ENCODE measurements around the gene PER3. TPM values are rescaled to one million over a fixed set of nuclear protein-coding genes. Genes with fewer than 3 reads are reported as not detected.

PER3 gene
- total RNA-seq, 5 donors from 2014 or later (not counting 1 experiment from before 2014, with no cell fraction given), result 4.2 to 13.5 (median 7.4) TPM

DNA sequence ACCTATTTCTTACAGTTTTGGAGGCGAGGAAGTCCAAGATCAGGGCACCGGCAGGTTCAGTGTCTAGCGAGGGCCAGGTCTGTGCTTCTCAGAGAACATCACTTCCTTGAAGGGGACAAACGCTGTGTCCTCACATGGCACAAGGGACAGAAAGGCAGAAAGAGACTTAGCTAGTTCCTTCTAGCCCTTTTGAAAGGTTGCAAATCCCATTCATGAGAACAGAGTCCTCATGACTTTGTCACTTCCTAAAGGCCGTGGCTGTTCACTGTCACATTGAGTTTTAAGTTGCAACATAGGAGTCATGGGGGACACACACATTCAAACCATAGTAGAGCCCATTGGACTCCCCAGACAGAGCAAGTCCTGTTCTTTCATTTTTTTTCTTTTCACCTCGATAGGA, 27.4 kb downstream of the PER3 start:
- WGBS (ENCODE audit: insufficient coverage), result 83% methylated on average over 6 of the region's 6 CpGs
- no peak overlapping the region for H3K4me3 ChIP-seq (ENCODE audit: control insufficient read depth in 1 of 2, extremely low read depth in 1 of 2, low read length in 1 of 2)
- DNase-seq (no peak), ATAC-seq (replicated peaks in 1 of 4) (no peak)
- ChIA-PET POLR2A (no interaction called here), CTCF (no interaction called here)
- Mint-ChIP-seq H3K27ac (no peak overlapping the region), H3K9me3 (peaks cover 9 to 17% (median 13%) of the 10 kb centered on the region in 3 donors), H3K4me1 (no peaks in the 10 kb centered on the region), H3K27me3 (no peaks in the 10 kb centered on the region), H3K4me3 (no peak overlapping the region), H3K36me3 (peaks cover 45% of the 10 kb centered on the region)
- H3K27me3 ChIP-seq (replicated peaks in 1 of 2; ENCODE audit: control insufficient read depth in 2 of 2, extremely low read depth in 1 of 2, insufficient read depth in 2 of 2, low read length in 1 of 2), result no peaks in the 10 kb centered on the region
- H3K27ac ChIP-seq (ENCODE audit: low read length), result no peak overlapping the region
- H3K9me3 ChIP-seq, result peaks cover 2% of the 10 kb centered on the region
- H3K4me1 ChIP-seq (ENCODE audit: control insufficient read depth in 1 of 2, extremely low read depth in 1 of 2, insufficient read depth in 2 of 2, low read length in 2 of 2), result no peaks in the 10 kb centered on the region
- H3K36me3 ChIP-seq (ENCODE audit: control insufficient read depth in 2 of 2, extremely low read depth in 1 of 2, insufficient read depth in 1 of 2, low read length in 1 of 2), result peaks cover 0 to 24% of the 10 kb centered on the region in 2 donors

DNA sequence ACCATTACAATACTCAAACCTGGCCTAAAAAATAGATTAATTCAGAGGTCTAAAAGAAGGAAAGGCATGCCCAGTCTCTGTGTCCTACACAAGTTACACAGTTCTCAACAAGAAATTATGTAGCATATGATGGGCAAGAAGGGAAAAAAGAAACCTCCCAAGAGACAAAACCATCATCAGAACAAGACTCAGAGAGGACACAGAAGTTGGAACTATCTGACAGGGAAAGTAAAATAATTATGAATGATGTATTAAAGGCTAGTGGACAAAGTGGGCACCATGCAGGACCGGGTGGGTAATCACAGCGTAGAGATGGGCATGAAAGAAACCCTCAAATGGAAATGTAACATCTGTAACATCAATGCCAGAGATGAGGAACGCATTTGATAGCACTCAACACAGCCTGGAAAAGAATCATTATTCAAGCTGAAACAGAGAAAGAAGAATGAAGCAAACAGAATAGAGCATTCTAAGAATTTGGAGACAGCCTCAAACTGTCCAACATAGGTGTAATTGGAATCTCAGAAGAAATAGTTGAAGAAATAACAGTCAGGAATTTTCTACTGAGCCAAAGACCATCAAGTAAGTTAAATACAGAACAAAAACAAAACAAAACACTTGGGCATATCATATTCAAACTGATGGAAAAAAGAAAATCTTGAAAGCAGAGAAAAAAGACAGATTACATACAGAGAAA, 29.7 kb downstream of the PER3 start:
- no peak overlapping the region for H3K27ac ChIP-seq (ENCODE audit: low read length)
- no peaks in the 10 kb centered on the region for H3K4me1 ChIP-seq (ENCODE audit: control insufficient read depth in 1 of 2, extremely low read depth in 1 of 2, insufficient read depth in 2 of 2, low read length in 2 of 2)
- H3K36me3 Mint-ChIP-seq, result peaks cover 38% of the 10 kb centered on the region
- POLR2A ChIA-PET, result no interaction called here
- peaks cover 9 to 17% (median 13%) of the 10 kb centered on the region in 3 donors for H3K9me3 Mint-ChIP-seq
- H3K27me3 Mint-ChIP-seq, result no peaks in the 10 kb centered on the region
- H3K4me3 Mint-ChIP-seq, result no peak overlapping the region
- no peak for DNase-seq
- peaks cover 0 to 19% of the 10 kb centered on the region in 2 donors for H3K36me3 ChIP-seq (ENCODE audit: control insufficient read depth in 2 of 2, extremely low read depth in 1 of 2, insufficient read depth in 1 of 2, low read length in 1 of 2)
- peaks cover 2% of the 10 kb centered on the region for H3K9me3 ChIP-seq
- no peak for ATAC-seq (replicated peaks in 1 of 4)
- no peaks in the 10 kb centered on the region for H3K27me3 ChIP-seq (replicated peaks in 1 of 2; ENCODE audit: control insufficient read depth in 2 of 2, extremely low read depth in 1 of 2, insufficient read depth in 2 of 2, low read length in 1 of 2)
- CTCF ChIA-PET, result no interaction called here
- H3K4me3 ChIP-seq (ENCODE audit: control insufficient read depth in 1 of 2, extremely low read depth in 1 of 2, low read length in 1 of 2), result no peak overlapping the region
- H3K4me1 Mint-ChIP-seq, result no peaks in the 10 kb centered on the region
- H3K27ac Mint-ChIP-seq, result no peak overlapping the region
- 96% methylated on average over 3 of the region's 3 CpGs for WGBS (ENCODE audit: insufficient coverage)

DNA sequence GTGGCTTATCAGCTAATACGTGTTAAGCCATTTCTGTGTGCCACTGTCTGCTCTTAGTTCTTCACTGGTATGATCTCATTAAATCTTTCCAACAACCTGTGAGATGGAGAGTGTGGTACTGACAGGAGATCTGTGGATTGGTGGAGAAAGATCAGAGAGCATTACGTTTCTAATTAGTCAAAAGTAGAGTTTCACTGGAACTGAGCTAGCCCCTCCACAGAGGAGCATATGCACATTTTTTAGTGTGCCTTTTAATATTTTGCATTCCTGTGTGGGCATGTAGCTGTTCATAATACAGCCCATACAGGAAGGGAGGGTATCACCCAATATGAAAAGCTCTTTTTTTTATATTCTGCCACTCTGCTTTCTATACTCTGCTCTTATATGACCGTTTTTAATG, 37.2 kb downstream of the PER3 start:
- peaks cover 36% of the 10 kb centered on the region for H3K36me3 Mint-ChIP-seq
- H3K27ac Mint-ChIP-seq, result no peak overlapping the region
- H3K27ac ChIP-seq (ENCODE audit: low read length), result no peak overlapping the region
- peaks cover 0 to 11% of the 10 kb centered on the region in 2 donors for H3K36me3 ChIP-seq (ENCODE audit: control insufficient read depth in 2 of 2, extremely low read depth in 1 of 2, insufficient read depth in 1 of 2, low read length in 1 of 2)
- POLR2A ChIA-PET, result no interaction called here
- H3K4me1 Mint-ChIP-seq, result peaks cover 0 to 2% (median under 1%) of the 10 kb centered on the region in 3 donors
- H3K9me3 Mint-ChIP-seq, result no peaks in the 10 kb centered on the region
- no peaks in the 10 kb centered on the region for H3K9me3 ChIP-seq
- no peaks in the 10 kb centered on the region for H3K27me3 ChIP-seq (replicated peaks in 1 of 2; ENCODE audit: control insufficient read depth in 2 of 2, extremely low read depth in 1 of 2, insufficient read depth in 2 of 2, low read length in 1 of 2)
- no peak overlapping the region for H3K4me3 ChIP-seq (ENCODE audit: control insufficient read depth in 1 of 2, extremely low read depth in 1 of 2, low read length in 1 of 2)
- H3K4me1 ChIP-seq (ENCODE audit: control insufficient read depth in 1 of 2, extremely low read depth in 1 of 2, insufficient read depth in 2 of 2, low read length in 2 of 2), result peaks cover 0 to under 1% of the 10 kb centered on the region in 2 experiments
- H3K27me3 Mint-ChIP-seq, result no peaks in the 10 kb centered on the region
- CTCF ChIA-PET, result no interaction called here
- DNase-seq, result no peak
- no peak overlapping the region for H3K4me3 Mint-ChIP-seq
- no CpG with 5 or more reads among the region's 3 CpGs for WGBS (ENCODE audit: insufficient coverage)
- ATAC-seq (replicated peaks in 1 of 4), result no peak

DNA sequence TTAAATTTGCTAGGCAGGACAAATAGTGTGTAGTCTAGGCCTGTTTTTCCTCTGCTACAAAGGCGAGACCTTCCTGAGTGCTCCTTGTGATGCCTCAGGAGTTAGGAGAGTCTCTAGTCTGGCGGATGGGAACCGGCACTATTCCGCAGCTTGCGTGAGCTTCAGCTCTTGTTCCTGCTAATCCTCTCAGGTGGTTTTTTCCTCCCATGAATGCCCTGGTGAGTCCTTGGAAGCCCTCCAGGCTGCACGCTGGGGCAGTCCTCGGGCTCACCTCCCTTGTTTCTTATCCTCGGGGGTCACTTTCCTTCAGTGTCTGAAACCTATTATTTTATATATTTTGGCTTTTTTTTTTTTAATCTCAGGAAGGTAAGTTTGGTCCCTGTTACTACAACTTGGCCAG, 40.6 kb downstream of the PER3 start:
- Histone ChIP-seq H3K4me3 (ENCODE audit: control insufficient read depth in 1 of 2, extremely low read depth in 1 of 2, low read length in 1 of 2) (no peak overlapping the region), H3K4me1 (ENCODE audit: control insufficient read depth in 1 of 2, extremely low read depth in 1 of 2, insufficient read depth in 2 of 2, low read length in 2 of 2) (peaks cover 0 to 7% of the 10 kb centered on the region in 2 experiments), H3K27me3 (replicated peaks in 1 of 2; ENCODE audit: control insufficient read depth in 2 of 2, extremely low read depth in 1 of 2, insufficient read depth in 2 of 2, low read length in 1 of 2) (no peaks in the 10 kb centered on the region), H3K36me3 (ENCODE audit: control insufficient read depth in 2 of 2, extremely low read depth in 1 of 2, insufficient read depth in 1 of 2, low read length in 1 of 2) (peaks cover 0 to 18% of the 10 kb centered on the region in 2 donors), H3K9me3 (no peaks in the 10 kb centered on the region), H3K27ac (ENCODE audit: low read length) (no peak overlapping the region)
- WGBS (ENCODE audit: insufficient coverage), result 98% methylated on average over 5 of the region's 8 CpGs
- no peak overlapping the region for H3K27ac Mint-ChIP-seq
- CTCF ChIA-PET, result interaction anchor here in 1 of 2 donors (0.7 kb wide), 1 partner anchor 17 kb away, joined by 4 read pairs; no protein-coding TSS in a partner anchor
- H3K9me3 Mint-ChIP-seq, result no peaks in the 10 kb centered on the region
- POLR2A ChIA-PET, result no interaction called here
- DNase-seq (no peak), ATAC-seq (replicated peaks in 1 of 4) (no peak)
- no peaks in the 10 kb centered on the region for H3K27me3 Mint-ChIP-seq
- H3K4me1 Mint-ChIP-seq, result peaks cover 0 to 18% (median 3%) of the 10 kb centered on the region in 3 donors
- H3K36me3 Mint-ChIP-seq, result peaks cover 42% of the 10 kb centered on the region
- no peak overlapping the region for H3K4me3 Mint-ChIP-seq

DNA sequence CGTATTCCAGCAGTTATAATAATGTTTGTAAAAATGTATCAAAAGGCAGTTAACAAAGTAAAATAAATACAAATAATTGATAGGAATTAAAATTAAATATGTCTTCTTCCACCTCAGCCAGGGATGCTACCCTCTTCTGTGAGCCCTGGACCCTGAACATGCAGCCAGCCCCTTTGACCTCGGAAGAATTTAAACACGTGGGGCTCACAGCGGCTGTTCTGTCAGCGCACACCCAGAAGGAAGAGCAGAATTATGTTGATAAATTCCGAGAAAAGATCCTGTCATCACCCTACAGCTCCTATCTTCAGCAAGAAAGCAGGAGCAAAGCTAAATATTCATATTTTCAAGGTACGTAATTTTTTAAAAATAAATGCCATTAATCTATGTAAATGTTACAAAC, 42.3 kb downstream of the PER3 start:
- Histone ChIP-seq H3K36me3 (ENCODE audit: control insufficient read depth in 2 of 2, extremely low read depth in 1 of 2, insufficient read depth in 1 of 2, low read length in 1 of 2) (peaks cover 0 to 12% of the 10 kb centered on the region in 2 donors), H3K27ac (ENCODE audit: low read length) (no peak overlapping the region), H3K27me3 (replicated peaks in 1 of 2; ENCODE audit: control insufficient read depth in 2 of 2, extremely low read depth in 1 of 2, insufficient read depth in 2 of 2, low read length in 1 of 2) (no peaks in the 10 kb centered on the region), H3K9me3 (no peaks in the 10 kb centered on the region), H3K4me3 (ENCODE audit: control insufficient read depth in 1 of 2, extremely low read depth in 1 of 2, low read length in 1 of 2) (no peak overlapping the region), H3K4me1 (ENCODE audit: control insufficient read depth in 1 of 2, extremely low read depth in 1 of 2, insufficient read depth in 2 of 2, low read length in 2 of 2) (peaks cover 0 to 10% of the 10 kb centered on the region in 2 experiments)
- DNase-seq (no peak), ATAC-seq (replicated peaks in 1 of 4) (no peak)
- H3K4me1 Mint-ChIP-seq, result peaks cover 0 to 23% (median 3%) of the 10 kb centered on the region in 3 donors
- ChIA-PET POLR2A (no interaction called here), CTCF (no interaction called here)
- H3K9me3 Mint-ChIP-seq, result no peaks in the 10 kb centered on the region
- H3K36me3 Mint-ChIP-seq, result peaks cover 29% of the 10 kb centered on the region
- no peaks in the 10 kb centered on the region for H3K27me3 Mint-ChIP-seq
- no CpG with 5 or more reads among the region's 7 CpGs for WGBS (ENCODE audit: insufficient coverage)
- H3K4me3 Mint-ChIP-seq, result peak overlapping the region; percentile 58 to 89 (median 88)
- H3K27ac Mint-ChIP-seq, result no peak overlapping the region

DNA sequence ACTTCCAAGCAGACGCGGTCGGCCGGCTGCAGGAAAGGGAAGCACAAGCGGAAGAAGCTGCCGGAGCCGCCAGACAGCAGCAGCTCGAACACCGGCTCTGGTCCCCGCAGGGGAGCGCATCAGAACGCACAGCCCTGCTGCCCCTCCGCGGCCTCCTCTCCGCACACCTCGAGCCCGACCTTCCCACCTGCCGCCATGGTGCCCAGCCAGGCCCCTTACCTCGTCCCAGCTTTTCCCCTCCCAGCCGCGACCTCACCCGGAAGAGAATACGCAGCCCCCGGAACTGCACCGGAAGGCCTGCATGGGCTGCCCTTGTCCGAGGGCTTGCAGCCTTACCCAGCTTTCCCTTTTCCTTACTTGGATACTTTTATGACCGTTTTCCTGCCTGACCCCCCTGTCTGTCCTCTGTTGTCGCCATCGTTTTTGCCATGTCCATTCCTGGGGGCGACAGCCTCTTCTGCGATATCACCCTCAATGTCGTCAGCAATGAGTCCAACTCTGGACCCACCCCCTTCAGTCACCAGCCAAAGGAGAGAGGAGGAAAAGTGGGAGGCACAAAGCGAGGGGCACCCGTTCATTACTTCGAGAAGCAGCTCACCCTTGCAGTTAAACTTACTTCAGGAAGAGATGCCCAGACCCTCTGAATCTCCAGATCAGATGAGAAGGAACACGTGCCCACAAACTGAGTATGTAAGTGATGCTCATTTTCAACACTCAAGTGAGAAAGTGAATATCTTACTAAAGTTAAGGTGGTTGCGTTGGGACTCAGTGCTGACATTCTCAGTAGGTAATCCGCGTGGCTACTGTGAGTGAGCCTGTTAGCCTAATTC, 43.2 kb downstream of the PER3 start:
- Histone ChIP-seq H3K9me3 (no peaks in the 10 kb centered on the region), H3K27me3 (replicated peaks in 1 of 2; ENCODE audit: control insufficient read depth in 2 of 2, extremely low read depth in 1 of 2, insufficient read depth in 2 of 2, low read length in 1 of 2) (no peaks in the 10 kb centered on the region), H3K27ac (ENCODE audit: low read length) (no peak overlapping the region), H3K4me1 (ENCODE audit: control insufficient read depth in 1 of 2, extremely low read depth in 1 of 2, insufficient read depth in 2 of 2, low read length in 2 of 2) (peaks cover 0 to 10% of the 10 kb centered on the region in 2 experiments), H3K36me3 (ENCODE audit: control insufficient read depth in 2 of 2, extremely low read depth in 1 of 2, insufficient read depth in 1 of 2, low read length in 1 of 2) (peaks cover 0 to 9% of the 10 kb centered on the region in 2 donors), H3K4me3 (ENCODE audit: control insufficient read depth in 1 of 2, extremely low read depth in 1 of 2, low read length in 1 of 2) (peak overlapping the region in 1 of 2 donors; percentile 39)
- peak overlapping the region; percentile 58 to 89 (median 88) for H3K4me3 Mint-ChIP-seq
- DNase-seq, result peak in 27 of 35 experiments; percentile 0 to 61 (median 22)
- H3K27ac Mint-ChIP-seq, result peak overlapping the region; percentile 89 to 92
- POLR2A ChIA-PET, result interaction anchor here in 1 of 2 donors (0.6 kb wide), 1 partner anchor 136 kb away, joined by 3 read pairs; no protein-coding TSS in a partner anchor
- peak in 3 of 4 experiments; percentile 55 to 80 (median 65) for ATAC-seq (replicated peaks in 1 of 4)
- peaks cover 0 to 27% (median 3%) of the 10 kb centered on the region in 3 donors for H3K4me1 Mint-ChIP-seq
- WGBS (ENCODE audit: insufficient coverage), result 72% methylated on average over 30 of the region's 39 CpGs
- peaks cover 29% of the 10 kb centered on the region for H3K36me3 Mint-ChIP-seq
- CTCF ChIA-PET, result no interaction called here
- H3K27me3 Mint-ChIP-seq, result no peaks in the 10 kb centered on the region
- no peaks in the 10 kb centered on the region for H3K9me3 Mint-ChIP-seq
